ENCODE results near the gene EFNA1. TPM values are rescaled to one million over a fixed set of nuclear protein-coding genes. Genes with fewer than 3 reads are reported as not detected.

EFNA1 gene
- total and polyA plus RNA-seq, 2 donors, result 14.5 to 52.6 TPM

DNA sequence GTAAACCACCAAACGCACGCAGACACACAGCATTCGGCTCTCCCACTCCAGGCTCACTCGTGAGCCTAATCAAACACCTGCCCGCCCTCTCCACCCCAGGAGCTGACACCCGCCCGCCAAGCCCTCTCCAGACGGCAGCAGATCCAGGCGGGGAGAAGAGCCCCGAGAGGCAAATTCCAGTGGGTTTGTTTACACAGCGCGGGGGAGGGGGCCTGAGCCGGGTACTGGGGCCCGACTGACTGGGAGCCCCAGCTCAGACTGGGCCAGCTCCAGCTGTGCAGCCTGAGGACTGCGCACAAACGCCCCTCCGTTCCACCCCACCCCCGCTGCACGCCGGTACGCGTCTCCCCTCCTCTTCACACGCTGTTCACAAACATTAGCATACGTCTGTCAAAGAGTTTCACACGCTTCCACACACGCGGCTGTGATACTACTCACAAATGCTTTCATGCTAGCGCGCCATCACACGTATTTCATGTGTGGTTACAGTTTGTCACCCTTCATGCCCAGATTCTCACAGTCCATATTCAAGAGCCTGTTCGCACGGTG, 1.0 kb upstream of the EFNA1 start:
- Histone ChIP-seq H3K4me1 (ENCODE audit: control insufficient read depth in 2 of 2, insufficient read depth in 2 of 2, low read length in 2 of 2) (peaks cover 19 to 52% of the 10 kb centered on the region in 2 donors), H3K9me3 (ENCODE audit: control insufficient read depth in 2 of 2, insufficient read depth in 1 of 2, low read length in 1 of 2) (no peaks in the 10 kb centered on the region), H3K36me3 (ENCODE audit: control insufficient read depth in 2 of 2, insufficient read depth in 2 of 2, low read length in 1 of 2) (peaks cover 5 to 7% of the 10 kb centered on the region in 2 donors), H3K27me3 (ENCODE audit: control insufficient read depth in 2 of 2, insufficient read depth in 1 of 2, low read length in 1 of 2) (peaks cover 4 to 64% of the 10 kb centered on the region in 2 donors), H3K4me3 (ENCODE audit: low read length in 2 of 2) (peak overlapping the region; percentile 53 to 71), H3K27ac (ENCODE audit: low read depth in 1 of 2, low read length in 1 of 2) (peak overlapping the region; percentile 40 to 70)
- 3% methylated on average over 32 of the region's 32 CpGs for WGBS
- peak in 3 of 9 donors; percentile 46 to 72 (median 51) for DNase-seq (ENCODE audit: low read depth in 6 of 9, low spot score in 9 of 9)

DNA sequence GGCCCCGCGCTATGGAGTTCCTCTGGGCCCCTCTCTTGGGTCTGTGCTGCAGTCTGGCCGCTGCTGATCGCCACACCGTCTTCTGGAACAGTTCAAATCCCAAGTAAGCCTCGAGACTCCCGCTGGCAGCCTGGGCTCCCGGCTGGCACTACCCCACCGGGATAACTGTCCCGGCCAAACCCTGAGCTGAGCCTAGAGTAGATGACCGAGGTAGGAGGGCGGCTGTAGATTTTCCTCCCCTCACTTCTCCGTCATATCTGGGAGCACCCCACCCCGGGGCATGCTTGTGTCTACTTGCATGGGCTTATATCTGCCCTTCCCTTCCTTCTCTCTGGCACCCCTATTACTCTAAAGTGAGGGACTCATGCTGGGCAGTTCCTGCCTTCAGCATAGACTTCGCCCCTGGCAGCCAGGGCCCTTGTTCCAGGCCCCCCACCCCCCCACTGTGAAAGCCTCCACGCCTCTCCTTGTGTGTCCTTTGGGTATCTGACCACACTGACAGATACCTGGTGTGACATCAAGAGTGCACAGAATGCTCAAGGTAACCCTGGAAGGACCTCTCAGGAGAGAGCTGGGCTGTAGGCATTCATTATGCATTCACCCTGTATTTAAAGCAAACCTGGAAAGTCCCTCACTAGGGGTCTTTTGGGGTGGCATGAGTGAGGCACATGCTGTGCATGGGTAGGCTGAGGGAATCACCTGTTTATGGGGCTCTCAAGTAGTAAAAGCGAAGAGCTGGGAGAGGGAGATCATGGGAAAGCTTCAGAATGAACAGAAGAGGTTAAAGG, 485 bp downstream of the EFNA1 start:
- Histone ChIP-seq H3K36me3 (ENCODE audit: control insufficient read depth in 2 of 2, insufficient read depth in 2 of 2, low read length in 1 of 2) (peaks cover 9 to 12% of the 10 kb centered on the region in 2 donors), H3K27ac (ENCODE audit: low read depth in 1 of 2, low read length in 1 of 2) (peak overlapping the region; percentile 52 to 73), H3K4me3 (ENCODE audit: low read length in 2 of 2) (peak overlapping the region; percentile 65 to 71), H3K4me1 (ENCODE audit: control insufficient read depth in 2 of 2, insufficient read depth in 2 of 2, low read length in 2 of 2) (peaks cover 19 to 52% of the 10 kb centered on the region in 2 donors), H3K27me3 (ENCODE audit: control insufficient read depth in 2 of 2, insufficient read depth in 1 of 2, low read length in 1 of 2) (peaks cover 4 to 60% of the 10 kb centered on the region in 2 donors), H3K9me3 (ENCODE audit: control insufficient read depth in 2 of 2, insufficient read depth in 1 of 2, low read length in 1 of 2) (no peaks in the 10 kb centered on the region)
- 4% methylated on average over 17 of the region's 17 CpGs for WGBS
- no peak for DNase-seq (ENCODE audit: low read depth in 6 of 9, low spot score in 9 of 9)

DNA sequence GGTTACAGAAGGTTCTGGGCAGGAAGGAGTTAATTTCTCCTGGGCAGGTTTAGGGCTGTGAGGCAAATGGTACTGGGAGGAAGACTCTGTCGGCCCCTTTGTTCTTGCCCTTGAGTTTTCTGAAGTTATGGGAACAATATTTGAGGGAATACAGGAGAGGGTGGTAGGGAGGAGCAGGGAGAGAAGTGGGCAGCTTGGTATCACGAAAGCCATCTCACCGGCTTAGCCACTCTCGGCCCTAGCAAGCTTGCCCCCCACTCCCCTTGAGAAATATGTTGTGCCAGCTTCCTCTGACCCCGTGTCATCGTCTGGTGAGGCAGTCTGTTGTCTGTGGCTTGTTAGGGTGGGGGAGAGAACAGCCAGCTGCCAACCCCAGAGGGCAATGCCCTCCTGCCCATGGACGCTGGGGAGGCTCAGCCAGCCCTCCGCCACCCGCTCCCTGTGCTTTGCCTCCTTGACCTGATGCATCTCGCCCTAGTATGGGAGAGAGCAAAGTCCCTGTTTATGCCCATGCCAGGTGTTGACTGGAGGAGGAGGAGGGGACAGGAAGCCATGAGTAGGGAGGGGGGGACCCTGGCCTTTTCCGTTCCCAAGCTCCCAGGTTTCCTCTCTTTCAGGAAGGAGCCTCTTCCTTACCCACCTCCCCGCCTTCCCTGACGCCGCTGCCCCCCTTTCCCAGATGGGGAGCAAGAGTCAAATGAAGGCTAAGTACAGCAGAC, 1.2 kb downstream of the EFNA1 start:
- Histone ChIP-seq H3K27ac (ENCODE audit: low read depth in 1 of 2, low read length in 1 of 2) (peak overlapping the region; percentile 32 to 52), H3K36me3 (ENCODE audit: control insufficient read depth in 2 of 2, insufficient read depth in 2 of 2, low read length in 1 of 2) (peaks cover 16 to 19% of the 10 kb centered on the region in 2 donors), H3K27me3 (ENCODE audit: control insufficient read depth in 2 of 2, insufficient read depth in 1 of 2, low read length in 1 of 2) (peaks cover 4 to 55% of the 10 kb centered on the region in 2 donors), H3K4me3 (ENCODE audit: low read length in 2 of 2) (peak overlapping the region; percentile 65 to 71), H3K9me3 (ENCODE audit: control insufficient read depth in 2 of 2, insufficient read depth in 1 of 2, low read length in 1 of 2) (no peaks in the 10 kb centered on the region), H3K4me1 (ENCODE audit: control insufficient read depth in 2 of 2, insufficient read depth in 2 of 2, low read length in 2 of 2) (peaks cover 19 to 54% of the 10 kb centered on the region in 2 donors)
- DNase-seq (ENCODE audit: low read depth in 6 of 9, low spot score in 9 of 9), result peak in 2 of 9 donors; percentile 23 to 50
- 4% methylated on average over 14 of the region's 14 CpGs for WGBS

DNA sequence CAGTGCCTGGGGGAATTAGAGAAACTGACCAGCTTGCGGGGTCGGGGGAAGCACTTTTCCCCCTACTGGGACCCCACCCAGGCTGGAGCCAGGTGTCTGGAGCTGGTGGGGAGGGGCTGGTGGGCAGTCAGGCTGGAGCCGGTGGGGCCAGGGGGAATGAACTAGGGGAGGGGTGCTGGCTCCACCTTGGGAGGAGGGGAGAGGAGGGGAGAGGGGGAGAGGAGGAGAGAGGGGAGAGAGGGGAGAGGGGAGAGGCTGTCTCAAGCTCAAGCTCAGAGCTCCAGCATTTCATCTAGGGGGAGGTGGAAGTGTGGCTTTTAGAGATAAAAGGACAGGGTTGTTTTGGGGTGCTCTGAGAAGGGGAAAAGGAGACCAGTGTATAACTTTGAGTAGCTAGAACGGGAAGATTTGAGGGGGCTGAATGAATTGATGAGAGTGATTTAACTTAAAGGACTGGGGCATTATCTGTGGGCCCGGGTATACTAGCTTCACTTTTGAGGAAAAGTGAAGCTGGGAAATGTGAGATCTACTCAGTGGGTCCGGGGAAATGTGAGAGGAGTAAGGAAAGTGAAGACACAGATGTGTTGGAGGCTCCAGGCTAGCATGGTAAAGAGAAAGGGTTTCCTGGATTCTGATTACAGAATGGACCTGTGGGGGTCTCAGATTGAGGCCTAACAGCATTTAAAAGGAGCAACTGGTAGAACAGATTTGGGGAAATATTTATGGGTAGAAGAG, 2.8 kb downstream of the EFNA1 start:
- H3K9me3 ChIP-seq (ENCODE audit: control insufficient read depth in 2 of 2, insufficient read depth in 1 of 2, low read length in 1 of 2), result no peaks in the 10 kb centered on the region
- 30% methylated on average over 6 of the region's 6 CpGs for WGBS
- peaks cover 24 to 64% of the 10 kb centered on the region in 2 donors for H3K4me1 ChIP-seq (ENCODE audit: control insufficient read depth in 2 of 2, insufficient read depth in 2 of 2, low read length in 2 of 2)
- H3K36me3 ChIP-seq (ENCODE audit: control insufficient read depth in 2 of 2, insufficient read depth in 2 of 2, low read length in 1 of 2), result peaks cover 21 to 29% of the 10 kb centered on the region in 2 donors
- no peak for DNase-seq (ENCODE audit: low read depth in 6 of 9, low spot score in 9 of 9)
- peak overlapping the region; percentile 65 to 71 for H3K4me3 ChIP-seq (ENCODE audit: low read length in 2 of 2)
- H3K27ac ChIP-seq (ENCODE audit: low read depth in 1 of 2, low read length in 1 of 2), result peak overlapping the region; percentile 52 to 74
- peaks cover 4 to 40% of the 10 kb centered on the region in 2 donors for H3K27me3 ChIP-seq (ENCODE audit: control insufficient read depth in 2 of 2, insufficient read depth in 1 of 2, low read length in 1 of 2)

DNA sequence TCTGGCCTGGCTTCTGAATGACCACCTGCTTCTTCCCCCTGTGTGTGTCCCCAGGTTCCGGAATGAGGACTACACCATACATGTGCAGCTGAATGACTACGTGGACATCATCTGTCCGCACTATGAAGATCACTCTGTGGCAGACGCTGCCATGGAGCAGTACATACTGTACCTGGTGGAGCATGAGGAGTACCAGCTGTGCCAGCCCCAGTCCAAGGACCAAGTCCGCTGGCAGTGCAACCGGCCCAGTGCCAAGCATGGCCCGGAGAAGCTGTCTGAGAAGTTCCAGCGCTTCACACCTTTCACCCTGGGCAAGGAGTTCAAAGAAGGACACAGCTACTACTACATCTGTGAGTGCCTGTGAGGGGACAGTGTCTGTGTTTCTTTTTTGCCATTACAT, 3.6 kb downstream of the EFNA1 start:
- Histone ChIP-seq H3K27me3 (ENCODE audit: control insufficient read depth in 2 of 2, insufficient read depth in 1 of 2, low read length in 1 of 2) (peaks cover 0 to 32% of the 10 kb centered on the region in 2 donors), H3K4me1 (ENCODE audit: control insufficient read depth in 2 of 2, insufficient read depth in 2 of 2, low read length in 2 of 2) (peaks cover 22 to 58% of the 10 kb centered on the region in 2 donors), H3K4me3 (ENCODE audit: low read length in 2 of 2) (no peak overlapping the region), H3K9me3 (ENCODE audit: control insufficient read depth in 2 of 2, insufficient read depth in 1 of 2, low read length in 1 of 2) (no peaks in the 10 kb centered on the region), H3K27ac (ENCODE audit: low read depth in 1 of 2, low read length in 1 of 2) (no peak overlapping the region), H3K36me3 (ENCODE audit: control insufficient read depth in 2 of 2, insufficient read depth in 2 of 2, low read length in 1 of 2) (peaks cover 21 to 29% of the 10 kb centered on the region in 2 donors)
- DNase-seq (ENCODE audit: low read depth in 6 of 9, low spot score in 9 of 9), result no peak
- WGBS, result 97% methylated on average over 8 of the region's 8 CpGs

DNA sequence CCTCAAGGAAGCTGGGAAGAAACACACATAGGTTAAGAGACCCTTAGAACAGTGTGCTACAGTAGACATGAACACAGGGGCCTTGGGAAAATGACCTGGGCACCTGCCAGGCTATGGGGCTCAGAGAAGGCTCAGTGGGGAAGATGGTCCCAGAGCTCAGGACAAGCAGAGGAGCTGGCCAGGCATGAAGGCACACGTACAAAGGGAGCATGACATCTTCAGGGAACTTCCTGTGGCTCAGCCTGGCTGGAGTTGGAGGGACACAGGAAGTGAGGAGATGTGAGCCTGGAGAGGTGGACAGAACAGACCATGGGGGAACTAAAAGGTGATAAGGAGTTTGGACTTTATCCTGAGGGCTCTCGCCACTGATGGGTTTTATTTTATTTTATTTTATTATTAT, 4.2 kb downstream of the EFNA1 start:
- H3K4me3 ChIP-seq (ENCODE audit: low read length in 2 of 2), result no peak overlapping the region
- H3K9me3 ChIP-seq (ENCODE audit: control insufficient read depth in 2 of 2, insufficient read depth in 1 of 2, low read length in 1 of 2), result no peaks in the 10 kb centered on the region
- peaks cover 21 to 29% of the 10 kb centered on the region in 2 donors for H3K36me3 ChIP-seq (ENCODE audit: control insufficient read depth in 2 of 2, insufficient read depth in 2 of 2, low read length in 1 of 2)
- no peak for DNase-seq (ENCODE audit: low read depth in 6 of 9, low spot score in 9 of 9)
- WGBS, result 88% methylated on average over 2 of the region's 2 CpGs
- H3K27ac ChIP-seq (ENCODE audit: low read depth in 1 of 2, low read length in 1 of 2), result no peak overlapping the region
- peaks cover 0 to 26% of the 10 kb centered on the region in 2 donors for H3K27me3 ChIP-seq (ENCODE audit: control insufficient read depth in 2 of 2, insufficient read depth in 1 of 2, low read length in 1 of 2)
- H3K4me1 ChIP-seq (ENCODE audit: control insufficient read depth in 2 of 2, insufficient read depth in 2 of 2, low read length in 2 of 2), result peaks cover 21 to 56% of the 10 kb centered on the region in 2 donors

DNA sequence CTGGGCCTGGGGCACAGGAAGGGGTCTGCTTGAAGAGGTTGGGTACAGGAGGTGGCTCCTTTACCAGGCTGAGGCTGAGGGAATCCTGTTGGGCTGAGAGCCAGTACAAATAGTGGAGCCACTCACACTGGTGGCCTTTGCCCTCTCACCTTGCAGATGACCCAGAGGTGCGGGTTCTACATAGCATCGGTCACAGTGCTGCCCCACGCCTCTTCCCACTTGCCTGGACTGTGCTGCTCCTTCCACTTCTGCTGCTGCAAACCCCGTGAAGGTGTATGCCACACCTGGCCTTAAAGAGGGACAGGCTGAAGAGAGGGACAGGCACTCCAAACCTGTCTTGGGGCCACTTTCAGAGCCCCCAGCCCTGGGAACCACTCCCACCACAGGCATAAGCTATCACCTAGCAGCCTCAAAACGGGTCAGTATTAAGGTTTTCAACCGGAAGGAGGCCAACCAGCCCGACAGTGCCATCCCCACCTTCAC, 6.2 kb downstream of the EFNA1 start:
- peaks cover 0 to 7% of the 10 kb centered on the region in 2 donors for H3K27me3 ChIP-seq (ENCODE audit: control insufficient read depth in 2 of 2, insufficient read depth in 1 of 2, low read length in 1 of 2)
- H3K9me3 ChIP-seq (ENCODE audit: control insufficient read depth in 2 of 2, insufficient read depth in 1 of 2, low read length in 1 of 2), result no peaks in the 10 kb centered on the region
- peaks cover 18 to 49% of the 10 kb centered on the region in 2 donors for H3K4me1 ChIP-seq (ENCODE audit: control insufficient read depth in 2 of 2, insufficient read depth in 2 of 2, low read length in 2 of 2)
- H3K36me3 ChIP-seq (ENCODE audit: control insufficient read depth in 2 of 2, insufficient read depth in 2 of 2, low read length in 1 of 2), result peaks cover 21 to 36% of the 10 kb centered on the region in 2 donors
- 98% methylated on average over 7 of the region's 7 CpGs for WGBS
- no peak overlapping the region for H3K27ac ChIP-seq (ENCODE audit: low read depth in 1 of 2, low read length in 1 of 2)
- no peak for DNase-seq (ENCODE audit: low read depth in 6 of 9, low spot score in 9 of 9)
- no peak overlapping the region for H3K4me3 ChIP-seq (ENCODE audit: low read length in 2 of 2)

DNA sequence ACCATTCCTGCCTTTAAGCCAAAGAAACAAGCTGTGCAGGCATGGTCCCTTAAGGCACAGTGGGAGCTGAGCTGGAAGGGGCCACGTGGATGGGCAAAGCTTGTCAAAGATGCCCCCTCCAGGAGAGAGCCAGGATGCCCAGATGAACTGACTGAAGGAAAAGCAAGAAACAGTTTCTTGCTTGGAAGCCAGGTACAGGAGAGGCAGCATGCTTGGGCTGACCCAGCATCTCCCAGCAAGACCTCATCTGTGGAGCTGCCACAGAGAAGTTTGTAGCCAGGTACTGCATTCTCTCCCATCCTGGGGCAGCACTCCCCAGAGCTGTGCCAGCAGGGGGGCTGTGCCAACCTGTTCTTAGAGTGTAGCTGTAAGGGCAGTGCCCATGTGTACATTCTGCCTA, 6.6 kb downstream of the EFNA1 start:
- Histone ChIP-seq H3K4me3 (ENCODE audit: low read length in 2 of 2) (no peak overlapping the region), H3K9me3 (ENCODE audit: control insufficient read depth in 2 of 2, insufficient read depth in 1 of 2, low read length in 1 of 2) (no peaks in the 10 kb centered on the region), H3K4me1 (ENCODE audit: control insufficient read depth in 2 of 2, insufficient read depth in 2 of 2, low read length in 2 of 2) (peaks cover 18 to 44% of the 10 kb centered on the region in 2 donors), H3K27me3 (ENCODE audit: control insufficient read depth in 2 of 2, insufficient read depth in 1 of 2, low read length in 1 of 2) (peaks cover 0 to 2% of the 10 kb centered on the region in 2 donors), H3K36me3 (ENCODE audit: control insufficient read depth in 2 of 2, insufficient read depth in 2 of 2, low read length in 1 of 2) (peaks cover 21 to 36% of the 10 kb centered on the region in 2 donors), H3K27ac (ENCODE audit: low read depth in 1 of 2, low read length in 1 of 2) (peak overlapping the region; percentile 21 to 86)
- WGBS, result 93% methylated on average over 1 of the region's 1 CpG
- DNase-seq (ENCODE audit: low read depth in 6 of 9, low spot score in 9 of 9), result no peak
